ENCODE data around the gene KAT2A.

The KAT2A gene

DNA sequence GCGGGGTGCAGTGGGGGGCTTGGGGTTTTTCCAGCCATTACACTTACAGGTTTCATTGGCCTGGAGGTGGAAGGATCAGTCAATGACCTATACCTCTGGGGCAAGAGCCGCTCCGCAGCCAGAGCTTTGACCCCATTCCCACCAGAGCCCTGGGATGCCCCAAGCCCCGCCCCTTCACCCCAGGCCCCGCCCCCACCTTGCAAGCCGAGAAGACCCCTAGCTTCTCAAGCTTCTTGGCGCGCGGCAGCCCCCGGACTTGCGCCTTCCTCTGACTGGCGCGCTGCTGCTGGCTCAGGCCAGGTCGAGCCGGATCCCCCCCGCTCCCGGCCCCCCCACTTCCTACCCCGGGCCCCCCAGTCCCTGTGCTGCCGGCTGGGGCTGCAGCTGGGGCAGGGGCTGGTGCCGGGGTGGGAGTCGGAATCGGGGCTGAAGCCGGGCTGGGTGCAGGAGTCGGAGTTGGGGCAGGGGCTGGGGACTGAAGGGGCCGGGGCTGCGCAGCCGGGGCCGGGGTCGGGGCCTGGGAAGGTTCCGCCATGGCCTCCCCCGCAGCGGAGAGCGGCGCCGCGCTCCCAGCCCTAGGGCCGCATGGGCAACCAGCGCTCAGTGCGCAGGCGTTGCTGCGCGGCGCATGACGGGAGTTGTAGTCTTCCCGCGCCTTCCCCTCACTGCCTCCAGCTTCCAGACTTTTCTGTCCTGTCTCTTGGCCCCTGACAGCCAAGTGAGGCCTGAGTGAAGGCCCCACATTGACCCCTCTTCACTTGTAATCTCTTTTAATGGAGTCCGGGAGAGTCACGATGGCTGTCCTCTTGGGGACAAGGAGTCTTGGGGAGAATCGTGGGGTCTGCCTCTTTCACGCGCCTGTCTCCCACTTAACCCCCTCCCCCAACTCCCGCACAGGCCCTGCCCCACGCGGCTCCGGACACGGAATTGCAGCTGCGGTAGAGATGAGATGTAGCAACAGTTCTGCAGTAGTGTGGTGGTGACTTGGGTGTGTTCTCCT is at the start of gene KAT2A:
KAT2A (minus strand) TSS at position 598 of the 1,000 bp plus-strand sequence; CDS start at position 535, 63 bp downstream.
- ATAC-seq, result peak; percentile 95
- no peak for TF ChIP-seq ZFP30 (CRISPR knock-in tag; IDR thresholded peaks at IDR 0.05)
- TF ChIP-seq BACH2 (CRISPR knock-in tag; IDR thresholded peaks at IDR 0.05; ENCODE audit: borderline replicate concordance), result no peak
- TF ChIP-seq RARB (CRISPR knock-in tag; IDR thresholded peaks at IDR 0.05), result no peak
- TF ChIP-seq OSR1 (CRISPR knock-in tag; IDR thresholded peaks at IDR 0.05), result no peak
- no peak for TF ChIP-seq ESRRG (CRISPR knock-in tag; IDR thresholded peaks at IDR 0.05)
- TF ChIP-seq CSDC2 (CRISPR knock-in tag; IDR thresholded peaks at IDR 0.05), result no peak
- TF ChIP-seq TSHZ2 (CRISPR knock-in tag; IDR thresholded peaks at IDR 0.05), result no peak
- TF ChIP-seq, protein P1, sequence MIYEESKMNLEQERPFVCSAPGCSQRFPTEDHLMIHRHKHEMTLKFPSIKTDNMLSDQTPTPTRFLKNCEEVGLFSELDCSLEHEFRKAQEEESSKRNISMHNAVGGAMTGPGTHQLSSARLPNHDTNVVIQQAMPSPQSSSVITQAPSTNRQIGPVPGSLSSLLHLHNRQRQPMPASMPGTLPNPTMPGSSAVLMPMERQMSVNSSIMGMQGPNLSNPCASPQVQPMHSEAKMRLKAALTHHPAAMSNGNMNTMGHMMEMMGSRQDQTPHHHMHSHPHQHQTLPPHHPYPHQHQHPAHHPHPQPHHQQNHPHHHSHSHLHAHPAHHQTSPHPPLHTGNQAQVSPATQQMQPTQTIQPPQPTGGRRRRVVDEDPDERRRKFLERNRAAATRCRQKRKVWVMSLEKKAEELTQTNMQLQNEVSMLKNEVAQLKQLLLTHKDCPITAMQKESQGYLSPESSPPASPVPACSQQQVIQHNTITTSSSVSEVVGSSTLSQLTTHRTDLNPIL (CRISPR knock-in tag; IDR thresholded peaks at IDR 0.05; ENCODE audit: low read depth), result no peak
- TF ChIP-seq GLIS3 (CRISPR knock-in tag; IDR thresholded peaks at IDR 0.05), result no peak
- TF ChIP-seq TCF4 (CRISPR knock-in tag; IDR thresholded peaks at IDR 0.05; ENCODE audit: borderline replicate concordance), result no peak
- TF ChIP-seq POU6F1 (CRISPR knock-in tag; IDR thresholded peaks at IDR 0.05; ENCODE audit: borderline replicate concordance, low read depth), result no peak
- TF ChIP-seq ZC3H10 (CRISPR knock-in tag; IDR thresholded peaks at IDR 0.05), result no peak
- TF ChIP-seq ARNTL (CRISPR knock-in tag; IDR thresholded peaks at IDR 0.05; ENCODE audit: borderline replicate concordance, low read depth), result no peak
- no peak for TF ChIP-seq PPARA (CRISPR knock-in tag; IDR thresholded peaks at IDR 0.05; ENCODE audit: borderline replicate concordance)
- TF ChIP-seq ISL1 (CRISPR knock-in tag; IDR thresholded peaks at IDR 0.05), result no peak
- TF ChIP-seq ZNF70 (CRISPR knock-in tag; IDR thresholded peaks at IDR 0.05), result no peak
- no peak for TF ChIP-seq ZNF565 (CRISPR knock-in tag; conservative IDR thresholded peaks at IDR 0.05; ENCODE audit: low read depth)
- no peak for TF ChIP-seq SNAI2 (CRISPR knock-in tag; IDR thresholded peaks at IDR 0.05)
- TF ChIP-seq ZNF8 (CRISPR knock-in tag; IDR thresholded peaks at IDR 0.05), result no peak

DNA sequence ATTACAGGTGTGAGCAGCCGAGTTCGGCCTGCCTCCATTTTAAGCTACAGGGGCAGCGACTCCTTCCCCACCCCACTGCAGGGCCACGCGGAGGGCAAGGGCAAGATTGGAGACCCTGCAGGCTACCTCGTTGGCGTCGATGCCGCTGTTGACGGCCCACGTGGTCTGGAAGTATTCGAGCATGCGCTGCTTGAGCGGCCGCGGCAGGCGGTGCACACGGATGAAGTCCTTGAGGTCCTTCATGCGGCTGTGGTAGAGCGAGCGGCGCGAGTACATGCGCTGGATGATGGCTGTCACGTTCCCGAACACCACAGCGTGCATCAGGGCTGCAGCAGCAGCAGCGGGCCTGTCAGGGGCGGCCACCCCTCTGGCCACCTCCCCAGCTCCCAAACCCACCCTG is 48.2 kb upstream of the KAT2A start:
- TF ChIP-seq ZNF70 (CRISPR knock-in tag; IDR thresholded peaks at IDR 0.05), result no peak
- ATAC-seq, result no peak

DNA sequence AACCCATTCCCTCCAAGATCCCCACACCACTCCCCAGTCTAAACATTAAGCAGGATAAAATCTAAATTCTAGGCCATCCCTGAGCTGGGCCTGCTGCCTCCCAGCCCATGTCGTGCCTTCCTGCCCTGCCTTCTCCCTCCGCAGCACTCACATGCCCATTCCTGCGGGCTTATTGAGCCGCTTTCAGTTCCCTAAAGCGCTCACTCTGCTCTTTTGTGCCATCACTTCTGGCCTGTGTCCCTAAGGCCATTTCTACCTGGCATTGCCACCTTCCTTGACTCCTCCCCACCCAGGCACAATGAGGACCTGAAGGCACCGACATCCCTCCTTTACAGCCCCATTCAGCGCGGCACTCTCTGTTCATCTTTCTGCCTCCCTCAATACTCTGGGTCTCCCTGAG is 46.6 kb upstream of the KAT2A start:
- TF ChIP-seq PATZ1 (CRISPR knock-in tag; IDR thresholded peaks at IDR 0.05; ENCODE audit: borderline replicate concordance), result no peak
- TF ChIP-seq CSRNP3 (CRISPR knock-in tag; IDR thresholded peaks at IDR 0.05), result no peak
- no peak for TF ChIP-seq ZNF8 (CRISPR knock-in tag; IDR thresholded peaks at IDR 0.05)
- TF ChIP-seq GLIS3 (CRISPR knock-in tag; IDR thresholded peaks at IDR 0.05), result no peak
- no peak for TF ChIP-seq ZNF565 (CRISPR knock-in tag; conservative IDR thresholded peaks at IDR 0.05; ENCODE audit: low read depth)
- no peak for TF ChIP-seq ARNTL (CRISPR knock-in tag; IDR thresholded peaks at IDR 0.05; ENCODE audit: borderline replicate concordance, low read depth)
- no peak for TF ChIP-seq TSHZ2 (CRISPR knock-in tag; IDR thresholded peaks at IDR 0.05)
- no peak for TF ChIP-seq TOX (CRISPR knock-in tag; IDR thresholded peaks at IDR 0.05; ENCODE audit: borderline replicate concordance)
- TF ChIP-seq ZFP3 (CRISPR knock-in tag; IDR thresholded peaks at IDR 0.05), result no peak
- TF ChIP-seq, protein P1 (CRISPR knock-in tag; IDR thresholded peaks at IDR 0.05; ENCODE audit: low read depth), result no peak
- ATAC-seq, result no peak
